Liver (tissue), 9 donors: ENCODE results near the gene GUCA1C. TPM values are rescaled to one million over a fixed set of nuclear protein-coding genes. Genes with fewer than 3 reads are reported as not detected.

Source experiments
- DNase-seq: peaks from one replicate; pipeline ENCODE4 v3.0.0-alpha.2; 2017; ENCODE audit warnings: low spot score
- H3K27ac ChIP-seq, 2 donors: one replicate each; pipeline ENCODE4 v1.7.0; 2013; ENCODE audit warnings: inconsistent platforms in 2 of 2, low read length in 2 of 2, control low read depth in 1 of 2, low read depth in 1 of 2, mild to moderate bottlenecking in 1 of 2
- H3K27me3 ChIP-seq, 4 donors: one replicate each; pipeline versions ENCODE4 v1.6.1 to v1.7.0; 2013; ENCODE audit warnings: low read length in 3 of 4, inconsistent platforms in 1 of 4, mild to moderate bottlenecking in 1 of 4, moderate library complexity in 1 of 4; ENCODE audit not compliant: control insufficient read depth in 4 of 4, insufficient read depth in 4 of 4
- H3K36me3 ChIP-seq, 4 donors: one replicate each; pipeline versions ENCODE4 v1.6.1 to v1.7.0; 2013; ENCODE audit warnings: low read length in 3 of 4, mild to moderate bottlenecking in 3 of 4, low read depth in 1 of 4, moderate library complexity in 1 of 4; ENCODE audit not compliant: control insufficient read depth in 4 of 4, insufficient read depth in 3 of 4
- H3K4me1 ChIP-seq, 4 donors: one replicate each; pipeline versions ENCODE4 v1.6.1 to v1.7.0; 2013; ENCODE audit warnings: low read length in 3 of 4, mild to moderate bottlenecking in 3 of 4, moderate library complexity in 1 of 4; ENCODE audit not compliant: control insufficient read depth in 4 of 4, insufficient read depth in 4 of 4
- H3K4me3 ChIP-seq, 3 donors: one replicate each; pipeline versions ENCODE4 v1.6.1 to v1.7.0; 2013; ENCODE audit warnings: low read length in 3 of 3, control low read depth in 1 of 3, low read depth in 1 of 3, mild to moderate bottlenecking in 1 of 3
- H3K9ac ChIP-seq, 2 donors: one replicate each; pipeline ENCODE4 v1.7.0; 2013; ENCODE audit warnings: low read length in 2 of 2, mild to moderate bottlenecking in 2 of 2, moderate library complexity in 2 of 2, control low read depth in 1 of 2, low read depth in 1 of 2
- H3K9me3 ChIP-seq, 4 donors: one replicate each; pipeline versions ENCODE4 v1.6.1 to v1.7.0; 2013; ENCODE audit warnings: low read length in 3 of 4; ENCODE audit not compliant: control insufficient read depth in 4 of 4
- EGR1 ChIP-seq, 2 donors: IDR thresholded peaks; 2 replicates each; pipeline ENCODE4 v1.6.1; 2016 to 2018; ENCODE audit warnings: antibody characterized with exemption in 2 of 2, low read depth in 2 of 2
- FOXA1 ChIP-seq: IDR thresholded peaks from 2 replicates; pipeline ENCODE4 v1.6.1; 2016; ENCODE audit warnings: antibody characterized with exemption
- FOXA2 ChIP-seq: IDR thresholded peaks from 2 replicates; pipeline ENCODE4 v1.6.1; 2016; ENCODE audit warnings: antibody characterized with exemption
- GABPA ChIP-seq, 2 donors: IDR thresholded peaks in 1 of 2; conservative IDR thresholded peaks in 1 of 2; 2 replicates each; pipeline ENCODE4 v1.6.1; 2016; ENCODE audit warnings: antibody characterized with exemption in 2 of 2, mild to moderate bottlenecking in 1 of 2, moderate library complexity in 1 of 2
- HNF4A ChIP-seq, 2 donors: conservative IDR thresholded peaks; 2 replicates each; pipeline ENCODE4 v1.6.1; 2016; ENCODE audit warnings: antibody characterized with exemption in 2 of 2, mild to moderate bottlenecking in 2 of 2
- HNF4G ChIP-seq: IDR thresholded peaks from 2 replicates; pipeline ENCODE4 v1.6.1; 2016; ENCODE audit warnings: antibody characterized with exemption
- JUND ChIP-seq, 2 donors: IDR thresholded peaks; 2 replicates each; pipeline ENCODE4 v1.6.1; 2016; ENCODE audit warnings: antibody characterized with exemption in 2 of 2
- NR2F2 ChIP-seq: IDR thresholded peaks from 2 replicates; pipeline ENCODE4 v1.6.1; 2016; ENCODE audit warnings: antibody characterized with exemption
- RAD21 ChIP-seq, 2 donors: IDR thresholded peaks; 2 replicates each; pipeline ENCODE4 v1.6.1; 2016; ENCODE audit warnings: antibody characterized with exemption in 2 of 2, mild to moderate bottlenecking in 2 of 2
- RXRA ChIP-seq, 2 donors: IDR thresholded peaks; 2 replicates each; pipeline ENCODE4 v1.6.1; 2017 to 2018; ENCODE audit warnings: antibody characterized with exemption in 2 of 2, mild to moderate bottlenecking in 1 of 2
- SP1 ChIP-seq: IDR thresholded peaks from 2 replicates; pipeline ENCODE4 v1.6.1; 2018; ENCODE audit warnings: antibody characterized with exemption, mild to moderate bottlenecking
- TAF1 ChIP-seq: conservative IDR thresholded peaks from 2 replicates; pipeline ENCODE4 v1.6.1; 2016; ENCODE audit warnings: antibody characterized with exemption, mild to moderate bottlenecking
- YY1 ChIP-seq: IDR thresholded peaks from 2 replicates; pipeline ENCODE4 v1.6.1; 2016; ENCODE audit warnings: antibody characterized with exemption, mild to moderate bottlenecking
- WGBS: extraction: QIAGEN DNeasy Blood & Tissue Kit; methylation state at CpG from one replicate; pipeline ENCODE4 v1.1.7; 2013; 5-methylcytosine and 5-hydroxymethylcytosine counted together
- polyA plus RNA-seq, 2 donors: library from polyadenylated mRNA; stranded (reverse) in 1 of 2; unstranded in 1 of 2; fragments of 200-250 nt in 1 of 2; fragments of >200 nt in 1 of 2; fragmentation: Nextera tagmentation in 1 of 2; extraction: Ambion mirVana in 1 of 2; gene quantifications; one replicate each; pipeline versions ENCODE4 v1.2.1 to v1.2.3, GENCODE V29; 2013 to 2015
- total RNA-seq, 2 donors: library from RNA; depleted of rRNA; stranded (reverse); fragments of >200 nt; gene quantifications; one replicate each; pipeline ENCODE4 v1.2.3, GENCODE V29; 2014
- TF ChIP-seq, protein P1 (sequence below): IDR thresholded peaks from 2 replicates; pipeline ENCODE4 v1.6.1; 2016; ENCODE audit warnings: antibody characterized with exemption
- TF ChIP-seq, protein P2 (sequence below): IDR thresholded peaks from 2 replicates; pipeline ENCODE4 v1.6.1; 2016; ENCODE audit warnings: antibody characterized with exemption
- TF ChIP-seq, protein P3 (sequence below): IDR thresholded peaks from 2 replicates; pipeline ENCODE4 v1.6.1; 2016; ENCODE audit warnings: antibody characterized with exemption, mild to moderate bottlenecking
- TF ChIP-seq, protein P4 (sequence below): IDR thresholded peaks from 2 replicates; pipeline ENCODE4 v1.6.1; 2016; ENCODE audit warnings: antibody characterized with exemption
- TF ChIP-seq, protein P5 (sequence below): fragments of 150-350 bp; IDR thresholded peaks from 2 replicates; pipeline ENCODE4 v1.5.1; 2017; ENCODE audit warnings: improper control_type of control experiment, low read depth, low read length; ENCODE audit not compliant: missing input control
- donor health status: healthy.
- donor health status: healthy.
- donor health status: healthy.
- donor health status: healthy.
- donor health status: healthy.

The GUCA1C gene
- total and polyA plus RNA-seq, 4 donors: not detected

DNA sequence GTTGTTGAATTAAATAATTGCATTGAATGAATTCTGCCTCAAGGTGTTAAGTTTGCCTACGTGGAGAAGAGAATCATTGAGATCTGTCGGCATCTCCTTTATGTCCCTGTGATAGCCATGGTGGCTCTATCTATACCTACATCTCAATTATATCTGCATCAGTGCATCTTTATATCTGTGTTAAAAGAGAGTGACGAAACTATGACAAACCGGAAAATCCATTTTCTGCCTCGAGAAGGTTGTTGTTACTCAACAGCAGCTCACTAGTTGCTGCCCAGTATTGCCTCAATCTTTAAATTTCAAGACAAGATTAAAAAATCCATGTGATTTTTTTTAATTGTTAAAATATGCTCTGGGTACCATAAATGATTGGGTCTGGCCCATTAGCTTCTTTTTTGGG is 58.7 kb downstream of the GUCA1C start:
- TF ChIP-seq JUND (IDR thresholded peaks at IDR 0.05) (no peak), RAD21 (IDR thresholded peaks at IDR 0.05) (no peak), RXRA (IDR thresholded peaks at IDR 0.05) (no peak), GABPA (IDR thresholded peaks at IDR 0.05 in 1 of 2, conservative IDR thresholded peaks at IDR 0.05 in 1 of 2) (no peak), HNF4A (conservative IDR thresholded peaks at IDR 0.05) (no peak), FOXA2 (no peak), NR2F2 (no peak), YY1 (no peak), SP1 (no peak), HNF4G (no peak), EGR1 (IDR thresholded peaks at IDR 0.05; ENCODE audit: low read depth in 2 of 2) (no peak), TAF1 (no peak), FOXA1 (no peak)
- TF ChIP-seq, protein P1, sequence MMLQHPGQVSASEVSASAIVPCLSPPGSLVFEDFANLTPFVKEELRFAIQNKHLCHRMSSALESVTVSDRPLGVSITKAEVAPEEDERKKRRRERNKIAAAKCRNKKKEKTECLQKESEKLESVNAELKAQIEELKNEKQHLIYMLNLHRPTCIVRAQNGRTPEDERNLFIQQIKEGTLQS: no peak
- TF ChIP-seq, protein P2, sequence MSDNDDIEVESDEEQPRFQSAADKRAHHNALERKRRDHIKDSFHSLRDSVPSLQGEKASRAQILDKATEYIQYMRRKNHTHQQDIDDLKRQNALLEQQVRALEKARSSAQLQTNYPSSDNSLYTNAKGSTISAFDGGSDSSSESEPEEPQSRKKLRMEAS: no peak
- TF ChIP-seq, protein P3, sequence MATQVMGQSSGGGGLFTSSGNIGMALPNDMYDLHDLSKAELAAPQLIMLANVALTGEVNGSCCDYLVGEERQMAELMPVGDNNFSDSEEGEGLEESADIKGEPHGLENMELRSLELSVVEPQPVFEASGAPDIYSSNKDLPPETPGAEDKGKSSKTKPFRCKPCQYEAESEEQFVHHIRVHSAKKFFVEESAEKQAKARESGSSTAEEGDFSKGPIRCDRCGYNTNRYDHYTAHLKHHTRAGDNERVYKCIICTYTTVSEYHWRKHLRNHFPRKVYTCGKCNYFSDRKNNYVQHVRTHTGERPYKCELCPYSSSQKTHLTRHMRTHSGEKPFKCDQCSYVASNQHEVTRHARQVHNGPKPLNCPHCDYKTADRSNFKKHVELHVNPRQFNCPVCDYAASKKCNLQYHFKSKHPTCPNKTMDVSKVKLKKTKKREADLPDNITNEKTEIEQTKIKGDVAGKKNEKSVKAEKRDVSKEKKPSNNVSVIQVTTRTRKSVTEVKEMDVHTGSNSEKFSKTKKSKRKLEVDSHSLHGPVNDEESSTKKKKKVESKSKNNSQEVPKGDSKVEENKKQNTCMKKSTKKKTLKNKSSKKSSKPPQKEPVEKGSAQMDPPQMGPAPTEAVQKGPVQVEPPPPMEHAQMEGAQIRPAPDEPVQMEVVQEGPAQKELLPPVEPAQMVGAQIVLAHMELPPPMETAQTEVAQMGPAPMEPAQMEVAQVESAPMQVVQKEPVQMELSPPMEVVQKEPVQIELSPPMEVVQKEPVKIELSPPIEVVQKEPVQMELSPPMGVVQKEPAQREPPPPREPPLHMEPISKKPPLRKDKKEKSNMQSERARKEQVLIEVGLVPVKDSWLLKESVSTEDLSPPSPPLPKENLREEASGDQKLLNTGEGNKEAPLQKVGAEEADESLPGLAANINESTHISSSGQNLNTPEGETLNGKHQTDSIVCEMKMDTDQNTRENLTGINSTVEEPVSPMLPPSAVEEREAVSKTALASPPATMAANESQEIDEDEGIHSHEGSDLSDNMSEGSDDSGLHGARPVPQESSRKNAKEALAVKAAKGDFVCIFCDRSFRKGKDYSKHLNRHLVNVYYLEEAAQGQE: no peak
- TF ChIP-seq, protein P4, sequence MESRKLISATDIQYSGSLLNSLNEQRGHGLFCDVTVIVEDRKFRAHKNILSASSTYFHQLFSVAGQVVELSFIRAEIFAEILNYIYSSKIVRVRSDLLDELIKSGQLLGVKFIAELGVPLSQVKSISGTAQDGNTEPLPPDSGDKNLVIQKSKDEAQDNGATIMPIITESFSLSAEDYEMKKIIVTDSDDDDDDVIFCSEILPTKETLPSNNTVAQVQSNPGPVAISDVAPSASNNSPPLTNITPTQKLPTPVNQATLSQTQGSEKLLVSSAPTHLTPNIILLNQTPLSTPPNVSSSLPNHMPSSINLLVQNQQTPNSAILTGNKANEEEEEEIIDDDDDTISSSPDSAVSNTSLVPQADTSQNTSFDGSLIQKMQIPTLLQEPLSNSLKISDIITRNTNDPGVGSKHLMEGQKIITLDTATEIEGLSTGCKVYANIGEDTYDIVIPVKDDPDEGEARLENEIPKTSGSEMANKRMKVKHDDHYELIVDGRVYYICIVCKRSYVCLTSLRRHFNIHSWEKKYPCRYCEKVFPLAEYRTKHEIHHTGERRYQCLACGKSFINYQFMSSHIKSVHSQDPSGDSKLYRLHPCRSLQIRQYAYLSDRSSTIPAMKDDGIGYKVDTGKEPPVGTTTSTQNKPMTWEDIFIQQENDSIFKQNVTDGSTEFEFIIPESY: no peak
- TF ChIP-seq, protein P5, sequence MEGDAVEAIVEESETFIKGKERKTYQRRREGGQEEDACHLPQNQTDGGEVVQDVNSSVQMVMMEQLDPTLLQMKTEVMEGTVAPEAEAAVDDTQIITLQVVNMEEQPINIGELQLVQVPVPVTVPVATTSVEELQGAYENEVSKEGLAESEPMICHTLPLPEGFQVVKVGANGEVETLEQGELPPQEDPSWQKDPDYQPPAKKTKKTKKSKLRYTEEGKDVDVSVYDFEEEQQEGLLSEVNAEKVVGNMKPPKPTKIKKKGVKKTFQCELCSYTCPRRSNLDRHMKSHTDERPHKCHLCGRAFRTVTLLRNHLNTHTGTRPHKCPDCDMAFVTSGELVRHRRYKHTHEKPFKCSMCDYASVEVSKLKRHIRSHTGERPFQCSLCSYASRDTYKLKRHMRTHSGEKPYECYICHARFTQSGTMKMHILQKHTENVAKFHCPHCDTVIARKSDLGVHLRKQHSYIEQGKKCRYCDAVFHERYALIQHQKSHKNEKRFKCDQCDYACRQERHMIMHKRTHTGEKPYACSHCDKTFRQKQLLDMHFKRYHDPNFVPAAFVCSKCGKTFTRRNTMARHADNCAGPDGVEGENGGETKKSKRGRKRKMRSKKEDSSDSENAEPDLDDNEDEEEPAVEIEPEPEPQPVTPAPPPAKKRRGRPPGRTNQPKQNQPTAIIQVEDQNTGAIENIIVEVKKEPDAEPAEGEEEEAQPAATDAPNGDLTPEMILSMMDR: no peak
- no peak overlapping the region for H3K9ac ChIP-seq
- no peaks in the 10 kb centered on the region for H3K36me3 ChIP-seq
- no peak for DNase-seq
- H3K4me1 ChIP-seq: no peaks in the 10 kb centered on the region
- H3K27ac ChIP-seq: no peak overlapping the region
- H3K4me3 ChIP-seq: no peak overlapping the region
- H3K9me3 ChIP-seq: no peaks in the 10 kb centered on the region
- WGBS: 80% methylated on average over 5 of the region's 5 CpGs
- no peaks in the 10 kb centered on the region for H3K27me3 ChIP-seq
